Mesothelial cell of epicardium (in vitro differentiated cells): Measurements from ENCODE around the gene C1QTNF8. TPM values are rescaled to one million over a fixed set of nuclear protein-coding genes. Genes with fewer than 3 reads are reported as not detected.

Source experiments
- DNase-seq, 2 experiments: peaks; one replicate each; pipeline ENCODE4 v3.0.0; 2021; ENCODE audit warnings: low spot score in 2 of 2; ENCODE audit not compliant: unreplicated experiment in 2 of 2
- H3K27ac Mint-ChIP-seq: 2 replicates; pipeline ENCODE4 v1.8.0; 2021; ENCODE audit warnings: mixed read lengths
- H3K27me3 Mint-ChIP-seq: 2 replicates; pipeline ENCODE4 v1.8.0; 2021; ENCODE audit warnings: low read depth, mixed read lengths
- H3K36me3 Mint-ChIP-seq: 2 replicates; pipeline ENCODE4 v1.8.0; 2021; ENCODE audit warnings: mixed read lengths
- H3K4me1 Mint-ChIP-seq: 2 replicates; pipeline ENCODE4 v1.8.0; 2021; ENCODE audit warnings: mixed read lengths
- H3K4me3 Mint-ChIP-seq: 2 replicates; pipeline ENCODE4 v1.8.0; 2021; ENCODE audit warnings: mild to moderate bottlenecking, moderate library complexity, mixed read lengths
- H3K9me3 Mint-ChIP-seq: 2 replicates; pipeline ENCODE4 v1.8.0; 2021; ENCODE audit warnings: mixed read lengths
- total RNA-seq: library from RNA; stranded (reverse); gene quantifications from 3 replicates; pipeline ENCODE4 v1.2.1, GENCODE V29; 2021
- TF ChIP-seq, protein P1 (sequence below): fragments of 200-600 bp; sonication (generic); IDR thresholded peaks from one replicate; pipeline ENCODE4 v1.5.0; 2021; ENCODE audit warnings: antibody characterized with exemption; ENCODE audit not compliant: unreplicated experiment

Gene C1QTNF8
- total RNA-seq, 1 donor from 2014 or later: not detected

DNA sequence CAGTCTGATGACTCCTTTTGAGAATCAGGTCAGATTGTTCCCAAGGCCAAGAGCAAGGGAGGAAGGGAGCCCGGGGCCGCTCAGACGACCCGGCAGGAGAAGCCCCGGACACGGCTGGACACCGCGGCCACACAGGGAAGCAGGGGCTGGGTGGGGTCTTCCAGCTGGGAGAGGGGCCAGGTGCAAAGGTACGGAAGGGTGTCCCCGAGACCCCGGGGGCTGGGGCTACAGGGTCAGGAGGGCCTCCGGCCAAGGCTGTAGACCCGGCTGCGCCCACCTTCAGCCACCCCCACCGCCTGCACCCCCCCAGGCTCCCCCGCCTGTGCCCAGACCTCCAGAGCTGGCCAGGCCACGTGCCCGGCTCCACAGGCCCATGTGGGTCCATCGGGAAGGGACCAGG, 21.9 kb upstream of the C1QTNF8 start:
- Mint-ChIP-seq H3K27me3 (peaks cover 4% of the 10 kb centered on the region), H3K27ac (no peak overlapping the region), H3K36me3 (no peaks in the 10 kb centered on the region), H3K4me1 (no peaks in the 10 kb centered on the region), H3K9me3 (no peaks in the 10 kb centered on the region), H3K4me3 (no peak overlapping the region)
- TF ChIP-seq, protein P1, sequence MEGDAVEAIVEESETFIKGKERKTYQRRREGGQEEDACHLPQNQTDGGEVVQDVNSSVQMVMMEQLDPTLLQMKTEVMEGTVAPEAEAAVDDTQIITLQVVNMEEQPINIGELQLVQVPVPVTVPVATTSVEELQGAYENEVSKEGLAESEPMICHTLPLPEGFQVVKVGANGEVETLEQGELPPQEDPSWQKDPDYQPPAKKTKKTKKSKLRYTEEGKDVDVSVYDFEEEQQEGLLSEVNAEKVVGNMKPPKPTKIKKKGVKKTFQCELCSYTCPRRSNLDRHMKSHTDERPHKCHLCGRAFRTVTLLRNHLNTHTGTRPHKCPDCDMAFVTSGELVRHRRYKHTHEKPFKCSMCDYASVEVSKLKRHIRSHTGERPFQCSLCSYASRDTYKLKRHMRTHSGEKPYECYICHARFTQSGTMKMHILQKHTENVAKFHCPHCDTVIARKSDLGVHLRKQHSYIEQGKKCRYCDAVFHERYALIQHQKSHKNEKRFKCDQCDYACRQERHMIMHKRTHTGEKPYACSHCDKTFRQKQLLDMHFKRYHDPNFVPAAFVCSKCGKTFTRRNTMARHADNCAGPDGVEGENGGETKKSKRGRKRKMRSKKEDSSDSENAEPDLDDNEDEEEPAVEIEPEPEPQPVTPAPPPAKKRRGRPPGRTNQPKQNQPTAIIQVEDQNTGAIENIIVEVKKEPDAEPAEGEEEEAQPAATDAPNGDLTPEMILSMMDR: no peak
- DNase-seq: no peak

DNA sequence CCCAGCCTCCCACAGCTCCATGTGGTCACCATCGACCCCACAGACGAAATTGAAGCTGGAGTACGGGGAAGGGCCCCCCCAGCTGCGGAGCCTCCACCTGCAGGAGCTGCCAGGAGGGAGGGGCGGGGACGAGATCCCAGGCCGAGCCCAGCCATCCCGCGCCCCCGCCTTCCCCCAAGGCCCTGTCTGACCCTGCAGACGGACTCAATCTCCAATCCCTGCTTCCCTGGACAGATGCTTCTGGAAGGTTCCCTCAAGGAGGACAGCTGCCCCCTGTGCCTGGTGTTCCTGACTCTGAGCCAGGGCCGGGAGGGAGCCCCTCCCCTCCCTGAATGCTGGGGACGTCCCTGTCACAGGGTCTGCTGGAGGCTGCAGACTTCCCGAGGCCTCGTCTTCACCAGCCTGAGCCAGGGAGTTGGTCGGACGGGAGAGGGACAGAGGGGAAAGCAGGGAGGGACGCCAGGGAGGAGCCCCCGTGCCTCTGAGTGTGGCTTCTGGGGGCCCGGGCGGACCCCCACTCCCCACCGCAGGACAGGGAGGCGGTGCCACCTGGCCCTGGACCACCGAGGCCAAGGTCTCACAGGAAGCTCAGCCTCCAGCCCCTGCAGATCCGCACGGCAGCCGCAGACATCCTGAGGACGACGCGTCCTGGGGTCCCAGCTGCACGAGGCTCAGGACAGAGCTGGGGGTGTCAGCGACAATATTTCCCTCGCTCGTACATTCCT, 21.3 kb upstream of the C1QTNF8 start:
- Mint-ChIP-seq H3K9me3 (no peaks in the 10 kb centered on the region), H3K36me3 (no peaks in the 10 kb centered on the region), H3K4me1 (no peaks in the 10 kb centered on the region), H3K27me3 (peaks cover 7% of the 10 kb centered on the region), H3K4me3 (no peak overlapping the region), H3K27ac (no peak overlapping the region)
- TF ChIP-seq, protein P1: no peak
- no peak for DNase-seq

DNA sequence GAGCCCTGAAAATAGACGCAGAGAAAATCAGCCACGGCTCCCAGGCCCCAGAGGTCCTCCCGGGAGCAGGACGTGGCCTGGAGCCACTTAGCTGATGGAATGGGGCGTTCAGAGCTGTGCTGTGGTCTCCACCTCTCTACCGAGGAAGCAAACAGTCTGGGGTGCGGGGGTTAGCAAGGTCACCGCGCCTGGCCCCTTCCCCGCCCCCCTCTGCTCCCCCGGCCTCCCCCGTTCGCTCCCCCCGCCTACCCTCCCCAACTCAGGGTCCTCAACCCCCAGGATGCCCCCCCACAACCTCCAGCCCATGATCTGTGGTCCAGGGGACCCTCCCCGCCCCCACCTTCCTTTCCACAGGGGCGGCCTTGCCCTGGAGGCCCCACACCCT, 20.6 kb upstream of the C1QTNF8 start:
- DNase-seq: no peak

DNA sequence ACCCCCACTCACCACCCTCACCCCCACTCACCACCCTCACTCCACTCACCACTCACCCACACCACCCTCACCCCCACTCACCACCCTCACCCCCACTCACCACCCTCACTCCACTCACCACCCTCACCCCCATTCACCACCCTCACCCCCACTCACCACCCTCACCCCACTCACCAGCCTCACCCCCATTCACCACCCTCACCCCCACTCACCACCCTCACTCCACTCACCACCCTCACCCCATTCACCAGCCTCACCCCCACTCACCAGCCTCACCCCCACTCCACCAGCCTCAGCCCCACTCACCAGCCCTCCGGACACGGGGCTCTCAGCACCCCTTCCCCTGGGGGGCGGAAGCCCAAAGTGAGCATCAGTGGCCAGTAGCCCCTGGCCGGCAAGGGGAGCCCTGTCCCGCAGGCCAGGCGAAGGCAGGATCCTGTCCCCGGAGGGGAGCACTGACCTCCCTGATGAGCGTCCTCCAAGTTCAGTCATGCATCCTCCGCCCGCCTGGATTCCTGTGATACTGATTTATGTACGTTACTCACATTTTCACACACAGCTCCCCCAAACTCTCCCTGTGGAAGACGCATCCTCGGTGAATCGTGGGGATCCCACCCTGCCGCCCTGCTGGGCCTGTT, 18.0 kb upstream of the C1QTNF8 start:
- Mint-ChIP-seq H3K4me1 (peaks cover 3% of the 10 kb centered on the region), H3K4me3 (no peak overlapping the region)

More for the DNA sequence above, 20.6 kb upstream of the C1QTNF8 start:
- H3K27ac Mint-ChIP-seq: no peak overlapping the region
- no peak overlapping the region for H3K4me3 Mint-ChIP-seq
- TF ChIP-seq, protein P1: no peak
- no peaks in the 10 kb centered on the region for H3K9me3 Mint-ChIP-seq
- H3K4me1 Mint-ChIP-seq: no peaks in the 10 kb centered on the region
- H3K27me3 Mint-ChIP-seq: peaks cover 10% of the 10 kb centered on the region
- H3K36me3 Mint-ChIP-seq: no peaks in the 10 kb centered on the region

DNA sequence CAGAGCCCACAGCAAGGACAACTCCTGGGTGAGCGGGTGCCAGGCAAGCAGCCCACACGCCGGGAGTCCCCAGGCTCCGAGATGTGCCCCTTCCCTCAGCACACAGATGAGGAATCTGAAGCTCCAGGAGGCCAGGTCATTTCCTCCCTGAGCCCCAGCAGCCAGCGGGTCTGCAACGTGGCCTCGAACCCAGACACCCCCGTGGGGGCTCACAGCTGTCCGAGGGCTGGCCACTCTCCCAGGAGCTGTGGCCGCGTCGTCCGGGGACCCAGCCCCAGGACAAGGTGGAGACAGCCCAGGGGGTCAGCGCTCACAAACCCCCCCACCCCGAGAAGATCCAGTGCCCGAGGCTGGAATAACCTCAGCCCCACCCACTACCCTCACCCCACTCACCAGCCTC, 17.4 kb upstream of the C1QTNF8 start:
- H3K27ac Mint-ChIP-seq: no peak overlapping the region
- H3K9me3 Mint-ChIP-seq: no peaks in the 10 kb centered on the region
- H3K4me3 Mint-ChIP-seq: no peak overlapping the region
- H3K4me1 Mint-ChIP-seq: peaks cover 3% of the 10 kb centered on the region
- no peaks in the 10 kb centered on the region for H3K36me3 Mint-ChIP-seq
- TF ChIP-seq, protein P1: no peak
- peaks cover 38% of the 10 kb centered on the region for H3K27me3 Mint-ChIP-seq
- no peak for DNase-seq

More for the DNA sequence above, 18.0 kb upstream of the C1QTNF8 start:
- no peak for DNase-seq
- H3K9me3 Mint-ChIP-seq: no peaks in the 10 kb centered on the region
- no peaks in the 10 kb centered on the region for H3K36me3 Mint-ChIP-seq
- peaks cover 32% of the 10 kb centered on the region for H3K27me3 Mint-ChIP-seq
- H3K27ac Mint-ChIP-seq: no peak overlapping the region
- TF ChIP-seq, protein P1: no peak
